Tibial nerve (tissue), 4 donors: ENCODE measurements around the gene MBD3L2B. TPM values are rescaled to one million over a fixed set of nuclear protein-coding genes. Genes with fewer than 3 reads are reported as not detected.
"Not testable (repeated sequence)": the region's sequence is repeated elsewhere in the genome, so short reads cannot be mapped to it uniquely, and the experiment has no call there.

ENCODE experiments used
- DNase-seq, 2 donors: peaks; one replicate each; pipeline ENCODE4 v3.0.0-alpha.2; 2019; ENCODE audit warnings: low spot score in 2 of 2
- H3K27ac ChIP-seq, 4 donors: fragments of 200-600 bp; sonication (generic) in 3 of 4; one replicate each; pipeline ENCODE4 v1.5.1; 2017 to 2019; ENCODE audit warnings: mild to moderate bottlenecking in 1 of 4
- H3K27me3 ChIP-seq, 2 donors: fragments of 200-600 bp; sonication (generic) in 1 of 2; one replicate each; pipeline versions ENCODE4 v1.5.1 to v1.6.0; 2017 to 2019
- H3K36me3 ChIP-seq, 3 donors: fragments of 200-600 bp; sonication (generic); one replicate each; pipeline ENCODE4 v1.5.1; 2018 to 2019
- H3K4me1 ChIP-seq, 4 donors: fragments of 200-600 bp; sonication (generic) in 3 of 4; one replicate each; pipeline ENCODE4 v1.5.1; 2017 to 2019
- H3K4me3 ChIP-seq, 4 donors: fragments of 200-600 bp; sonication (generic) in 3 of 4; one replicate each; pipeline ENCODE4 v1.5.1; 2017 to 2019; ENCODE audit warnings: mild to moderate bottlenecking in 1 of 4, moderate library complexity in 1 of 4
- H3K9me3 ChIP-seq, 4 donors: fragments of 200-600 bp; sonication (generic) in 3 of 4; one replicate each; pipeline ENCODE4 v1.5.1; 2017 to 2019
- CTCF ChIP-seq, 5 experiments: fragments of 200-600 bp in 3 of 5; fragments of 450-650 bp in 2 of 5; sonication (generic) in 3 of 5; IDR thresholded peaks; one replicate each; pipeline ENCODE4 v1.5.1; 2016 to 2019; ENCODE audit warnings: antibody characterized with exemption in 5 of 5, mild to moderate bottlenecking in 3 of 5, moderate library complexity in 2 of 5
- EP300 ChIP-seq, 2 donors: sonication (generic); formaldehyde crosslinking; IDR thresholded peaks; one replicate each; pipeline ENCODE4 v1.6.1; 2017; ENCODE audit warnings: antibody characterized with exemption in 2 of 2, mild to moderate bottlenecking in 1 of 2
- POLR2A ChIP-seq, 2 donors: fragments of 450-650 bp; IDR thresholded peaks; one replicate each; pipeline ENCODE4 v1.6.1; 2017; ENCODE audit warnings: antibody characterized with exemption in 2 of 2, mild to moderate bottlenecking in 2 of 2, moderate library complexity in 2 of 2
- WGBS, 2 donors: methylation state at CpG; one replicate each; pipeline ENCODE4 v1.1.5; 2018; 5-methylcytosine and 5-hydroxymethylcytosine counted together
- total RNA-seq, 4 donors: library from RNA; depleted of rRNA; stranded (reverse); fragments of >200 nt; gene quantifications; one replicate each; pipeline ENCODE4 v1.1.0, GENCODE V29; 2016

MBD3L2B gene
- total RNA-seq, 4 donors from 2014 or later: not detected

DNA sequence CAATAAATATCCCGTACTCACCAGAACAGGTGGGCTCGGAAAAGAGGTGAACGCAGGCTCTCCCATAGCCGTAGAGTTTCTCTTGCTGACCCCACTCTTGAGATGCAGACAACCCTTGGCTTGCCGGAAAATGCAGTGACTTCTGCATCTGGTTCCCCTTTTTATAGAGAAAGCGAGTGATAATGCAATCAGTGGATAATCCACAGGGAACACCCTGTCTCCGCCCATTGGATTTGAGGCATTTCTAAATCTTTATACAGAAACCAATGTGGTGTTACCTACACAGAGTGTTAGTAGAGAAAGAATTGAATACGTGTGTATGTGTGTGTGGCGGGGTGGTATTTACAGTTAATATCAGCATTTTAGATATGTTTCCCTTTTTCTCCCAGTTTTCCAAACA lies 18.8 kb upstream of the MBD3L2B start, which contains the start of gene MBD3L4:
MBD3L4 (minus strand) TSS at position 101 of the 400 bp plus-strand sequence; CDS start at position 66, 35 bp downstream.
- not testable (repeated sequence) for H3K4me3 ChIP-seq, DNase-seq, H3K36me3 ChIP-seq, H3K27ac ChIP-seq, H3K4me1 ChIP-seq, H3K27me3 ChIP-seq, H3K9me3 ChIP-seq
- WGBS, 2 donors: 95% methylated on average over 2 of the region's 9 CpGs; no CpG with 5 or more reads in 1 of the 2 donors

DNA sequence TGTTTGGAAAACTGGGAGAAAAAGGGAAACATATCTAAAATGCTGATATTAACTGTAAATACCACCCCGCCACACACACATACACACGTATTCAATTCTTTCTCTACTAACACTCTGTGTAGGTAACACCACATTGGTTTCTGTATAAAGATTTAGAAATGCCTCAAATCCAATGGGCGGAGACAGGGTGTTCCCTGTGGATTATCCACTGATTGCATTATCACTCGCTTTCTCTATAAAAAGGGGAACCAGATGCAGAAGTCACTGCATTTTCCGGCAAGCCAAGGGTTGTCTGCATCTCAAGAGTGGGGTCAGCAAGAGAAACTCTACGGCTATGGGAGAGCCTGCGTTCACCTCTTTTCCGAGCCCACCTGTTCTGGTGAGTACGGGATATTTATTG lies 9.0 kb upstream of the MBD3L2B start, which contains the start of gene MBD3L5:
MBD3L5 (plus strand) TSS at position 301 of the 400 bp plus-strand sequence; CDS start at position 335, 34 bp downstream.
- not testable (repeated sequence) for H3K27me3 ChIP-seq, DNase-seq, H3K27ac ChIP-seq, H3K4me1 ChIP-seq, H3K9me3 ChIP-seq, H3K36me3 ChIP-seq, H3K4me3 ChIP-seq
- whole genome bisulfite sequencing, 2 donors: no CpG with 5 or more reads among the region's 9 CpGs

GRCh38 chr19:7028790-7029189 lies 7.6 kb upstream of the MBD3L2B start:
- H3K9me3 ChIP-seq, DNase-seq, H3K4me1 ChIP-seq, H3K4me3 ChIP-seq, H3K27ac ChIP-seq, H3K27me3 ChIP-seq, H3K36me3 ChIP-seq: not testable (repeated sequence)
- WGBS, 2 donors: no CpG with 5 or more reads among the region's 1 CpG

GRCh38 chr19:7018828-7019227 lies 2.4 kb downstream of the MBD3L2B start:
- no peaks in the 10 kb centered on the region for H3K4me1 ChIP-seq
- H3K9me3 ChIP-seq: peaks cover 0 to 7% (median 0%) of the 10 kb centered on the region in 4 donors
- no peak for TF ChIP-seq CTCF (IDR thresholded peaks at IDR 0.05)
- TF ChIP-seq EP300 (IDR thresholded peaks at IDR 0.05): no peak
- TF ChIP-seq POLR2A (IDR thresholded peaks at IDR 0.05): no peak
- 79 to 82% methylated on average over 6 of the region's 6 CpGs for WGBS, 2 donors
- no peak overlapping the region for H3K4me3 ChIP-seq
- no peak overlapping the region for H3K27ac ChIP-seq
- DNase-seq: no peak
- no peaks in the 10 kb centered on the region for H3K36me3 ChIP-seq
- no peaks in the 10 kb centered on the region for H3K27me3 ChIP-seq

GRCh38 chr19:7013678-7014077 lies 7.6 kb downstream of the MBD3L2B start:
- TF ChIP-seq EP300 (IDR thresholded peaks at IDR 0.05) (no peak), CTCF (IDR thresholded peaks at IDR 0.05) (no peak), POLR2A (IDR thresholded peaks at IDR 0.05) (no peak)
- no peak overlapping the region for H3K4me3 ChIP-seq
- DNase-seq: no peak
- no peaks in the 10 kb centered on the region for H3K36me3 ChIP-seq
- no peaks in the 10 kb centered on the region for H3K27me3 ChIP-seq
- H3K4me1 ChIP-seq: no peaks in the 10 kb centered on the region
- WGBS, 2 donors: 47 to 55% methylated on average over 4 of the region's 4 CpGs
- no peak overlapping the region for H3K27ac ChIP-seq
- peaks cover 0 to 13% (median 0%) of the 10 kb centered on the region in 4 donors for H3K9me3 ChIP-seq

GRCh38 chr19:7010722-7011593 lies 10.3 kb downstream of the MBD3L2B start:
- Histone ChIP-seq H3K27ac (no peak overlapping the region), H3K27me3 (no peaks in the 10 kb centered on the region), H3K4me1 (no peaks in the 10 kb centered on the region), H3K9me3 (peaks cover 0 to 17% (median 0%) of the 10 kb centered on the region in 4 donors), H3K4me3 (no peak overlapping the region), H3K36me3 (no peaks in the 10 kb centered on the region)
- DNase-seq: no peak
- WGBS, 2 donors: 84 to 86% methylated on average over 12 of the region's 12 CpGs
- TF ChIP-seq CTCF (IDR thresholded peaks at IDR 0.05): no peak
- TF ChIP-seq EP300 (IDR thresholded peaks at IDR 0.05): no peak
- TF ChIP-seq POLR2A (IDR thresholded peaks at IDR 0.05): no peak
